Mesenchymal stem cell (in vitro differentiated cells and primary cell): Measurements from ENCODE around the gene TENM4.

Experiments used
- DNase-seq: peaks from one replicate; pipeline ENCODE4 v3.0.0-alpha.2; 2013
- H2AFZ ChIP-seq: one replicate; pipeline ENCODE4 v1.6.1; 2013; ENCODE audit warnings: low read depth, mild to moderate bottlenecking, control low read depth, inconsistent platforms, low read length, moderate library complexity
- H2AK5ac ChIP-seq: 2 replicates; pipeline ENCODE4 v1.6.1; 2013; ENCODE audit warnings: low read length, moderate library complexity, mild to moderate bottlenecking, inconsistent platforms; ENCODE audit not compliant: severe bottlenecking
- H2BK120ac ChIP-seq: one replicate; pipeline ENCODE4 v1.6.1; 2013; ENCODE audit warnings: low read depth, mild to moderate bottlenecking, inconsistent platforms, low read length, moderate library complexity
- H2BK12ac ChIP-seq, 2 experiments: one replicate each; pipeline ENCODE4 v1.6.1; 2013; ENCODE audit warnings: inconsistent platforms in 2 of 2, low read length in 2 of 2, mild to moderate bottlenecking in 2 of 2, moderate library complexity in 2 of 2, control low read depth in 1 of 2
- H2BK15ac ChIP-seq: one replicate; pipeline ENCODE4 v1.6.1; 2013; ENCODE audit warnings: mild to moderate bottlenecking, low read depth, inconsistent platforms; ENCODE audit not compliant: poor library complexity, severe bottlenecking
- H2BK5ac ChIP-seq: 2 replicates; pipeline ENCODE4 v1.6.1; 2013; ENCODE audit warnings: low read depth, mild to moderate bottlenecking, low read length, control low read depth, inconsistent platforms; ENCODE audit not compliant: poor library complexity, severe bottlenecking
- H3K14ac ChIP-seq, 2 experiments: one replicate each; pipeline ENCODE4 v1.6.1; 2013; ENCODE audit warnings: inconsistent platforms in 2 of 2, low read length in 2 of 2, control low read depth in 1 of 2, mild to moderate bottlenecking in 1 of 2, moderate library complexity in 1 of 2
- H3K18ac ChIP-seq, 2 experiments: one replicate each; pipeline ENCODE4 v1.6.1; 2013; ENCODE audit warnings: inconsistent platforms in 2 of 2, low read length in 2 of 2, control low read depth in 1 of 2, low read depth in 1 of 2, mild to moderate bottlenecking in 1 of 2
- H3K23ac ChIP-seq, 2 experiments: one replicate each; pipeline ENCODE4 v1.6.1; 2013; ENCODE audit warnings: inconsistent platforms in 2 of 2, low read length in 2 of 2, mild to moderate bottlenecking in 2 of 2, moderate library complexity in 2 of 2, control low read depth in 1 of 2
- H3K27ac ChIP-seq: 2 replicates; pipeline ENCODE4 v1.5.1; 2013; ENCODE audit warnings: mild to moderate bottlenecking, moderate library complexity, low read length, control low read depth, inconsistent platforms; ENCODE audit not compliant: poor library complexity, severe bottlenecking
- H3K27me3 ChIP-seq, 2 experiments: 2 replicates each; pipeline versions ENCODE4 v1.6.1 to v1.7.0; 2013; ENCODE audit warnings: low read length in 2 of 2, mild to moderate bottlenecking in 2 of 2, moderate library complexity in 2 of 2, control low read depth in 1 of 2, inconsistent platforms in 1 of 2; ENCODE audit not compliant: control insufficient read depth in 1 of 2, insufficient read depth in 1 of 2
- H3K36me3 ChIP-seq, 2 experiments: 2 replicates each; pipeline versions ENCODE4 v1.6.1 to v1.7.0; 2013; ENCODE audit warnings: low read length in 2 of 2, control low read depth in 1 of 2, inconsistent platforms in 1 of 2, low read depth in 1 of 2, mild to moderate bottlenecking in 1 of 2; ENCODE audit not compliant: insufficient read depth in 2 of 2, control insufficient read depth in 1 of 2
- H3K4ac ChIP-seq, 2 experiments: one replicate each; pipeline ENCODE4 v1.6.1; 2013; ENCODE audit warnings: inconsistent platforms in 2 of 2, low read length in 2 of 2, mild to moderate bottlenecking in 2 of 2, moderate library complexity in 2 of 2, control low read depth in 1 of 2, low read depth in 1 of 2
- H3K4me1 ChIP-seq: 2 replicates; pipeline ENCODE4 v1.6.1; 2013; ENCODE audit warnings: low read depth, low read length, control low read depth; ENCODE audit not compliant: control insufficient read depth, insufficient read depth
- H3K4me2 ChIP-seq: 2 replicates; pipeline ENCODE4 v1.6.1; 2013; ENCODE audit warnings: low read length, mild to moderate bottlenecking, inconsistent platforms; ENCODE audit not compliant: poor library complexity, severe bottlenecking
- H3K4me3 ChIP-seq, 2 experiments: 2 replicates each; pipeline versions ENCODE4 v1.5.1 to v1.7.0; 2013; ENCODE audit warnings: low read length in 2 of 2, mild to moderate bottlenecking in 2 of 2, control low read depth in 1 of 2, low read depth in 1 of 2; ENCODE audit not compliant: insufficient read depth in 1 of 2
- H3K79me1 ChIP-seq: replicated peaks from 2 replicates; pipeline ENCODE4 v1.6.1; 2013; ENCODE audit warnings: mild to moderate bottlenecking, control low read depth, low read length, inconsistent platforms; ENCODE audit not compliant: poor library complexity, severe bottlenecking
- H3K9ac ChIP-seq: 2 replicates; pipeline ENCODE4 v1.7.0; 2013; ENCODE audit warnings: mild to moderate bottlenecking, low read length, moderate library complexity
- H3K9me3 ChIP-seq: 2 replicates; pipeline ENCODE4 v1.7.0; 2013; ENCODE audit warnings: mild to moderate bottlenecking, low read length; ENCODE audit not compliant: control insufficient read depth
- H4K8ac ChIP-seq: one replicate; pipeline ENCODE4 v1.6.1; 2013; ENCODE audit warnings: inconsistent platforms, mild to moderate bottlenecking, low read length, moderate library complexity
- H4K91ac ChIP-seq: one replicate; pipeline ENCODE4 v1.6.1; 2013; ENCODE audit warnings: mild to moderate bottlenecking, low read length, inconsistent platforms
- WGBS: methylation state at CpG from one replicate; pipeline ENCODE4 v1.1.7; 2013; ENCODE audit warnings: mixed read lengths; 5-methylcytosine and 5-hydroxymethylcytosine counted together

The TENM4 gene

GRCh38 chr11:78957476-78958245 is 483.2 kb downstream of the TENM4 start:
- Histone ChIP-seq H4K8ac (no peak overlapping the region), H3K27me3 (peaks cover 0 to 11% of the 10 kb centered on the region in 2 experiments), H2AFZ (no peak overlapping the region), H3K4me1 (peaks cover 14% of the 10 kb centered on the region), H3K9ac (peak overlapping the region; percentile 79), H3K36me3 (no peaks in the 10 kb centered on the region), H3K79me1 (no peaks in the 10 kb centered on the region), H2BK5ac (no peak overlapping the region), H3K18ac (no peak overlapping the region), H3K4me3 (no peak overlapping the region), H3K4ac (no peak overlapping the region), H3K27ac (no peak overlapping the region), H2BK15ac (no peak overlapping the region), H2BK120ac (no peak overlapping the region), H3K14ac (no peak overlapping the region), H2AK5ac (no peak overlapping the region), H4K91ac (no peak overlapping the region), H2BK12ac (no peak overlapping the region), H3K4me2 (no peak overlapping the region), H3K23ac (no peak overlapping the region), H3K9me3 (no peaks in the 10 kb centered on the region)
- WGBS = 61% methylated on average over 3 of the region's 5 CpGs
- DNase-seq = peak; percentile 34

GRCh38 chr11:78954696-78955095 is 486.1 kb downstream of the TENM4 start:
- Histone ChIP-seq H3K36me3 (no peaks in the 10 kb centered on the region), H2AK5ac (no peak overlapping the region), H3K4me2 (no peak overlapping the region), H4K91ac (no peak overlapping the region), H2BK5ac (no peak overlapping the region), H3K18ac (peak overlapping the region in 1 of 2 experiments; percentile 28), H2BK120ac (no peak overlapping the region), H2BK12ac (no peak overlapping the region), H3K4ac (no peak overlapping the region), H3K27me3 (peaks cover 0 to 12% of the 10 kb centered on the region in 2 experiments), H3K9me3 (no peaks in the 10 kb centered on the region), H3K23ac (no peak overlapping the region), H4K8ac (no peak overlapping the region), H3K4me3 (no peak overlapping the region), H2AFZ (no peak overlapping the region), H3K14ac (peak overlapping the region in 1 of 2 experiments; percentile 44), H3K9ac (no peak overlapping the region), H3K4me1 (peaks cover 5% of the 10 kb centered on the region), H3K79me1 (no peaks in the 10 kb centered on the region), H2BK15ac (no peak overlapping the region), H3K27ac (no peak overlapping the region)
- DNase-seq = no peak
- WGBS = 89% methylated on average over 3 of the region's 3 CpGs

DNA sequence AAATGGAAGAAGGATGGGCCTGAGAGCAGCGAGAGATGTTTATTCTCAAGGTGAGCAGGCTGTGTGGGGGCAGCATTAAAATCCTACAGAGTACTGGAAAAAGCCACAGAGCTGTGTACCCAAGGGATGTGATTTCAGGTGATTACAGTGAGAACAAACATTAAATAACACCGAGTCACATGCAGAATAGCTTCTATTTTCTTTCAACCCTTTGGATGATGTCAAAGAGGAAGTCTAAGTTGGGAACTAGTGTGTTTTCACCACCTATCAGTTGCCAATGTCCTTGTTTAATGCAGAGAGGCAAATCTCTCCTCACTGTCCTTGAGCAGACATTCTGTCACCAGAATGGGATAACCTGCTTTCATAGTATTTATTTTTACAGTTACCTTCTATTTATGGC is 486.6 kb downstream of the TENM4 start:
- H3K9ac ChIP-seq = no peak overlapping the region
- H3K23ac ChIP-seq = no peak overlapping the region
- H4K91ac ChIP-seq = no peak overlapping the region
- no peak overlapping the region for H3K4me3 ChIP-seq
- H2AFZ ChIP-seq = no peak overlapping the region
- no peak overlapping the region for H2BK5ac ChIP-seq
- no peak overlapping the region for H3K27ac ChIP-seq
- no peaks in the 10 kb centered on the region for H3K36me3 ChIP-seq
- no peak overlapping the region for H2AK5ac ChIP-seq
- H3K4me1 ChIP-seq = peaks cover 5% of the 10 kb centered on the region
- no peak overlapping the region for H3K4ac ChIP-seq
- H3K27me3 ChIP-seq = peaks cover 0 to 12% of the 10 kb centered on the region in 2 experiments
- H3K18ac ChIP-seq = no peak overlapping the region
- 83% methylated on average over 1 of the region's 2 CpGs for WGBS
- H2BK120ac ChIP-seq = no peak overlapping the region
- no peak overlapping the region for H3K14ac ChIP-seq
- no peak overlapping the region for H3K4me2 ChIP-seq
- no peak overlapping the region for H4K8ac ChIP-seq
- DNase-seq = no peak
- H2BK12ac ChIP-seq = no peak overlapping the region
- no peak overlapping the region for H2BK15ac ChIP-seq
- H3K79me1 ChIP-seq = no peaks in the 10 kb centered on the region
- no peaks in the 10 kb centered on the region for H3K9me3 ChIP-seq

DNA sequence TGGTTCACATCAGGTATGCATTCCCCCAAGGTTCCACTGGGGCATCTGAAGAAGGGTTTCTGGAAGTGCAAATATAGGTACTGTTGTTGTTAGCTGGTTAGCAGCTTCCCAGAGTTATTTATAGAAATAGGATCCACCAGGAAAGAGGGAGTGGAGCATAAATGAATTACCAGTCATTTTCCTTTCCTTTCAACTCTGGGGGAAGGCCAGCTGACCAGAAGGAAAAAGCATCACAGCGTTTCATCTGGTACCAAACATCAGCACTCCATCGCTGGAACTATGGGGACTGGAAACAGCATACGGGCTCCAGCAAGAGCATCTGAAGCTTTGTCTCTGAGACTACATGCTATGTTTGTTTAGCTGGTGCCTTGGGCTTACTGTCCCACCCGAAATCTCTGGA is 487.9 kb downstream of the TENM4 start:
- H4K8ac ChIP-seq = no peak overlapping the region
- H2BK15ac ChIP-seq = no peak overlapping the region
- peak overlapping the region in 1 of 2 experiments; percentile 2 for H3K18ac ChIP-seq
- 70% methylated on average over 4 of the region's 4 CpGs for WGBS
- H2BK120ac ChIP-seq = no peak overlapping the region
- H3K4me3 ChIP-seq = no peak overlapping the region
- no peak for DNase-seq
- H3K4me1 ChIP-seq = peaks cover 4% of the 10 kb centered on the region
- H3K27ac ChIP-seq = no peak overlapping the region
- no peak overlapping the region for H2AK5ac ChIP-seq
- no peaks in the 10 kb centered on the region for H3K9me3 ChIP-seq
- peaks cover 0 to 12% of the 10 kb centered on the region in 2 experiments for H3K27me3 ChIP-seq
- no peak overlapping the region for H3K14ac ChIP-seq
- no peak overlapping the region for H2BK5ac ChIP-seq
- H3K23ac ChIP-seq = no peak overlapping the region
- no peaks in the 10 kb centered on the region for H3K79me1 ChIP-seq
- H2AFZ ChIP-seq = no peak overlapping the region
- H3K4me2 ChIP-seq = no peak overlapping the region
- H3K36me3 ChIP-seq = no peaks in the 10 kb centered on the region
- H3K4ac ChIP-seq = no peak overlapping the region
- H2BK12ac ChIP-seq = no peak overlapping the region
- no peak overlapping the region for H3K9ac ChIP-seq
- H4K91ac ChIP-seq = no peak overlapping the region
